Neutrophil (primary cell): ENCODE measurements around the gene PLCB3.
"Not testable (repeated sequence)": the region's sequence is repeated elsewhere in the genome, so short reads cannot be mapped to it uniquely, and the experiment has no call there.

Source experiments
- H3K27ac ChIP-seq: fragments of 200-600 bp; sonication (generic); 2 replicates; pipeline ENCODE4 v1.5.1; 2016; ENCODE audit warnings: mild to moderate bottlenecking, moderate library complexity
- H3K27me3 ChIP-seq: fragments of 200-600 bp; sonication (generic); 2 replicates; pipeline ENCODE4 v1.6.0; 2016; ENCODE audit warnings: mild to moderate bottlenecking
- H3K36me3 ChIP-seq: fragments of 200-600 bp; sonication (generic); 2 replicates; pipeline ENCODE4 v1.5.1; 2017
- H3K4me1 ChIP-seq, 2 experiments: fragments of 200-600 bp in 1 of 2; sonication (generic) in 1 of 2; 1 replicate in 1 of 2; 2 replicates in 1 of 2; pipeline versions ENCODE4 v1.5.1 to v1.6.1; 2013 to 2016; ENCODE audit warnings: low read depth in 1 of 2, low read length in 1 of 2, mild to moderate bottlenecking in 1 of 2, moderate library complexity in 1 of 2; ENCODE audit not compliant: control insufficient read depth in 1 of 2, insufficient read depth in 1 of 2
- H3K4me3 ChIP-seq, 2 experiments: fragments of 200-600 bp in 1 of 2; sonication (generic) in 1 of 2; 1 replicate in 1 of 2; 2 replicates in 1 of 2; pipeline ENCODE4 v1.5.1; 2013 to 2016; ENCODE audit warnings: low read depth in 1 of 2, low read length in 1 of 2, mild to moderate bottlenecking in 1 of 2, moderate library complexity in 1 of 2
- H3K9me3 ChIP-seq: fragments of 200-600 bp; sonication (generic); 2 replicates; pipeline ENCODE4 v1.5.1; 2016
- CTCF ChIP-seq: fragments of 200-600 bp; sonication (generic); IDR thresholded peaks from 2 replicates; pipeline ENCODE4 v1.5.1; 2016; ENCODE audit warnings: antibody characterized with exemption

The PLCB3 gene

DNA sequence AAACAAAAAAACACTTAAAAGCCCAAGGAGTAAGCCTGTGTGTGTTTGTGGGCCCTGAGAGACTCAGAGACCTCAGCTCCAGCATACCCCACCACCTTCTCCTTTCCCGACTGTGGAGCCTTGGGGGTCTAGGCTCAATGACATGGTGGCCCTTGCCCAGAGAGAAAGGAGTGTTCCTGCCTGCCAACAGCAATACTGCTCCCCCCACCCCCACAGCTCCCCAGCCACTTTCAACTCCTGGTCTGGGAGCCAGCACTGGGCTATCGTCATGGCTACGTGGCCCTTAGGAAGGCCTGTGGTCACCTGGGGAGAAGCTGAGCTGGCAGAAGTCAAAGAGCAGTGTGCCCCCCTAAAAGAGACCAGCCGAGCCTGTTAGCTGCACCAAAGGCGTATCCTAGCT, 7.2 kb upstream of the PLCB3 start:
- H3K27ac ChIP-seq: no peak overlapping the region
- H3K27me3 ChIP-seq: peaks cover 10% of the 10 kb centered on the region
- H3K4me1 ChIP-seq: peaks cover 57 to 68% of the 10 kb centered on the region in 2 experiments
- no peaks in the 10 kb centered on the region for H3K9me3 ChIP-seq
- H3K36me3 ChIP-seq: no peaks in the 10 kb centered on the region
- TF ChIP-seq CTCF: no peak
- H3K4me3 ChIP-seq: no peak overlapping the region

GRCh38 chr11:64244966-64245365, 6.4 kb upstream of the PLCB3 start:
- no peak for TF ChIP-seq CTCF
- Histone ChIP-seq H3K4me1 (peaks cover 48 to 60% of the 10 kb centered on the region in 2 experiments), H3K4me3 (no peak overlapping the region), H3K27me3 (peaks cover 10% of the 10 kb centered on the region), H3K27ac (no peak overlapping the region), H3K36me3 (no peaks in the 10 kb centered on the region), H3K9me3 (no peaks in the 10 kb centered on the region)

- no peaks in the 10 kb centered on the region for H3K36me3 ChIP-seq
- peaks cover 11% of the 10 kb centered on the region for H3K27me3 ChIP-seq
- no peak for TF ChIP-seq CTCF
- peak overlapping the region; percentile 13 for H3K27ac ChIP-seq
- no peaks in the 10 kb centered on the region for H3K9me3 ChIP-seq
- peak overlapping the region; percentile 55 to 85 for H3K4me3 ChIP-seq
- H3K4me1 ChIP-seq: peaks cover 44 to 58% of the 10 kb centered on the region in 2 experiments
Observed at GRCh38 chr11:64245401-64245796, 5.9 kb upstream of the PLCB3 start.

- Histone ChIP-seq H3K9me3 (no peaks in the 10 kb centered on the region), H3K27me3 (peaks cover 16% of the 10 kb centered on the region), H3K4me3 (peak overlapping the region; percentile 55 to 85), H3K4me1 (peaks cover 47 to 58% of the 10 kb centered on the region in 2 experiments), H3K36me3 (no peaks in the 10 kb centered on the region), H3K27ac (peak overlapping the region; percentile 13)
- no peak for TF ChIP-seq CTCF
Observed at GRCh38 chr11:64245797-64246620, 5.3 kb upstream of the PLCB3 start.

- H3K9me3 ChIP-seq, H3K36me3 ChIP-seq, H3K27ac ChIP-seq: not testable (repeated sequence)
- H3K4me3 ChIP-seq: peak overlapping the region; percentile 76 to 85
- H3K27me3 ChIP-seq: peaks cover 16% of the 10 kb centered on the region
- H3K4me1 ChIP-seq: peaks cover 48 to 57% of the 10 kb centered on the region in 2 experiments
Observed at GRCh38 chr11:64246621-64246870, 4.8 kb upstream of the PLCB3 start.

DNA sequence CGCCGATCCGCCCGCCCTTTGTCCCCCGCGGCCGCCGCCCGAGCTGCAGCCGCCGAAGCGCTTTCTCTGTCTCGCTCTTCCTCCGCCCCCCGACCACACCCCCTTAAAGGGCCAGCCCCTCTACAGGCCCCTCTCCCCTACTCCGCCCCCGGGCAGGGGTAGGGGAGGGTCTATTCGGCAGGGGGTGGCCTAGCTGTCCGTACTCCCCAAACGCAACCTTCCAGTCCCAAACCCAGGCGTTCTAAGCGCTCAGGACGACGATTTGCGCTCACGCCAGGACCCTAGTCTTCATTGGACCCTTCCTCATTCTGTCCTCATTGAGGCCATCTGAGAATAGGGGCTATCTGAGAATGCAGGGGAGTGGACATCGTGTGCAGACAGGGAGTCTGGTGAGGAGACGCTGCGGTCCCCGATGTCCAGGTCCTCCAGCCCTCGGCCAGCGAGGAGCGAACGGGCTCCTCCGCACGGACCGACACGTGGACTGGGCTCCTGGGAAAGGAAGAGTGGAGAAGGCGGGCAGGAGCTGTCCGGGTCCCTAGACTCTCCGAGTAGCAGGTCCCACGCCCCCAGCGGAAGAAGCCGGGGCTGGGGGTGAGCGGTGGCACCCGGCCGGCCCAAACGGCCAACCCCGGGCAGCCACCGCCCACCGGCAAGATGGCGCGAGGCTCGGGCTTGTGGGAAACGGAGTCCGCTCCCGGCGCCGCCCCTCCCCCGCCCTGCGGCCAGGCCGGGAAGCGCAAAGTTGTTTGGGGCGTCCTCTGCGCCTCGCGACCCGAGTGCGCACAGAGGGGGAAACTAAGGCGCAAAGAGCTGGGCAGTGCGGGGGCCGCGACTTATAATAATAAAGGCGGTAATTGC, 4.2 kb upstream of the PLCB3 start, which contains the start of gene PPP1R14B:
PPP1R14B (minus strand) TSS at position 73 of the 858 bp plus-strand sequence. CDS start 270 bp downstream, outside the sequence.
- peak within 1 kb of the TSS; percentile 76 to 85 for H3K4me3 ChIP-seq
- H3K27me3 ChIP-seq: peaks cover 16% of the 10 kb centered on the region
- H3K4me1 ChIP-seq: peaks cover 50 to 57% of the 10 kb centered on the region in 2 experiments
- no peaks in the 10 kb centered on the region for H3K36me3 ChIP-seq
- H3K27ac ChIP-seq: peak within 1 kb of the TSS; percentile 59
- peak; percentile 41 for TF ChIP-seq CTCF
- no peaks in the 10 kb centered on the region for H3K9me3 ChIP-seq
